ENCODE measurements around the gene PARN. TPM values are rescaled to one million over a fixed set of nuclear protein-coding genes. Genes with fewer than 3 reads are reported as not detected.

Gene PARN
- total RNA-seq, 1 experiment from 2014 or later, result 37.7 TPM

GRCh38 chr16:14500791-14501190 lies 129.3 kb downstream of the PARN start:
- Mint-ChIP-seq H3K4me1 (peaks cover 58% of the 10 kb centered on the region), H3K27ac (no peak overlapping the region), H3K9me3 (no peaks in the 10 kb centered on the region), H3K4me3 (no peak overlapping the region), H3K27me3 (ENCODE audit: low read depth) (no peaks in the 10 kb centered on the region), H3K36me3 (no peaks in the 10 kb centered on the region)
- CTCF ChIA-PET, result interaction anchor here (0.5 to 1.7 kb wide), 3 partner anchors 12 to 1256 kb away, joined by 3 to 5 read pairs (median 3); no protein-coding TSS in a partner anchor
- no peak for TF ChIP-seq ZNF425 (CRISPR knock-in tag; conservative IDR thresholded peaks at IDR 0.05)
- TF ChIP-seq ZNF317 (CRISPR knock-in tag; IDR thresholded peaks at IDR 0.05; ENCODE audit: borderline replicate concordance, low read depth), result no peak
- TF ChIP-seq E2F1 (CRISPR knock-in tag; IDR thresholded peaks at IDR 0.05), result no peak
- no peak for TF ChIP-seq SMAD4 (CRISPR knock-in tag; IDR thresholded peaks at IDR 0.05)
- no peak for TF ChIP-seq NFYB (CRISPR knock-in tag; conservative IDR thresholded peaks at IDR 0.05; ENCODE audit: low read depth)
- TF ChIP-seq, protein P1, sequence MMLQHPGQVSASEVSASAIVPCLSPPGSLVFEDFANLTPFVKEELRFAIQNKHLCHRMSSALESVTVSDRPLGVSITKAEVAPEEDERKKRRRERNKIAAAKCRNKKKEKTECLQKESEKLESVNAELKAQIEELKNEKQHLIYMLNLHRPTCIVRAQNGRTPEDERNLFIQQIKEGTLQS (CRISPR knock-in tag; conservative IDR thresholded peaks at IDR 0.05), result no peak
- no peak for TF ChIP-seq GTF2I (CRISPR knock-in tag; conservative IDR thresholded peaks at IDR 0.05)
- TF ChIP-seq, protein P2, sequence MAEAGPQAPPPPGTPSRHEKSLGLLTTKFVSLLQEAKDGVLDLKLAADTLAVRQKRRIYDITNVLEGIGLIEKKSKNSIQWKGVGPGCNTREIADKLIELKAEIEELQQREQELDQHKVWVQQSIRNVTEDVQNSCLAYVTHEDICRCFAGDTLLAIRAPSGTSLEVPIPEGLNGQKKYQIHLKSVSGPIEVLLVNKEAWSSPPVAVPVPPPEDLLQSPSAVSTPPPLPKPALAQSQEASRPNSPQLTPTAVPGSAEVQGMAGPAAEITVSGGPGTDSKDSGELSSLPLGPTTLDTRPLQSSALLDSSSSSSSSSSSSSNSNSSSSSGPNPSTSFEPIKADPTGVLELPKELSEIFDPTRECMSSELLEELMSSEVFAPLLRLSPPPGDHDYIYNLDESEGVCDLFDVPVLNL (CRISPR knock-in tag; IDR thresholded peaks at IDR 0.05; ENCODE audit: borderline replicate concordance, low read depth), result no peak
- TF ChIP-seq ZNF512 (CRISPR knock-in tag; IDR thresholded peaks at IDR 0.05; ENCODE audit: borderline replicate concordance), result no peak
- TF ChIP-seq ATF1 (CRISPR knock-in tag; IDR thresholded peaks at IDR 0.05), result no peak
- no peak for TF ChIP-seq PRDM15 (CRISPR knock-in tag; IDR thresholded peaks at IDR 0.05)
- TF ChIP-seq ETV6 (CRISPR knock-in tag; IDR thresholded peaks at IDR 0.05), result no peak
- TF ChIP-seq MLX (CRISPR knock-in tag; IDR thresholded peaks at IDR 0.05), result no peak
- no peak for TF ChIP-seq SMAD3 (CRISPR knock-in tag; IDR thresholded peaks at IDR 0.05; ENCODE audit: borderline replicate concordance)
- no peak for TF ChIP-seq OVOL2 (CRISPR knock-in tag; IDR thresholded peaks at IDR 0.05; ENCODE audit: borderline replicate concordance)
- no peak for TF ChIP-seq HMGA2 (CRISPR knock-in tag; IDR thresholded peaks at IDR 0.05)
- POLR2A ChIA-PET, result no interaction called here
- no peak for ATAC-seq
- DNase-seq (ENCODE audit: low spot score), result no peak

Measured in WTC11 (cell line).